Activated naive CD8-positive, alpha-beta T cell treated with anti-CD3 and anti-CD28 coated beads, Interleukin-2, amount 50 U/mL, for 24 hours (primary cell): ENCODE results near the gene GRIA1.

ENCODE experiments used
- ATAC-seq: fragments of 150-1000 bp; cut with Tn5 transposase; one replicate; pipeline ENCODE4 v1.10.0; 2021
- DNase-seq: peaks from one replicate; pipeline ENCODE4 v3.0.0; 2021
- H3K27ac Mint-ChIP-seq: one replicate; pipeline ENCODE4 v1.8.0; 2021; ENCODE audit warnings: mild to moderate bottlenecking, mixed read lengths
- H3K27me3 Mint-ChIP-seq: one replicate; pipeline ENCODE4 v1.8.0; 2021; ENCODE audit warnings: mixed read lengths
- H3K36me3 Mint-ChIP-seq: one replicate; pipeline ENCODE4 v1.8.0; 2021; ENCODE audit warnings: low read depth, mixed read lengths
- H3K4me1 Mint-ChIP-seq: one replicate; pipeline ENCODE4 v1.8.0; 2021; ENCODE audit warnings: mixed read lengths
- H3K4me3 Mint-ChIP-seq: one replicate; pipeline ENCODE4 v1.8.0; 2021; ENCODE audit warnings: mild to moderate bottlenecking, moderate library complexity, mixed read lengths
- H3K9me3 Mint-ChIP-seq: one replicate; pipeline ENCODE4 v1.8.0; 2021; ENCODE audit warnings: mixed read lengths

Gene GRIA1

DNA sequence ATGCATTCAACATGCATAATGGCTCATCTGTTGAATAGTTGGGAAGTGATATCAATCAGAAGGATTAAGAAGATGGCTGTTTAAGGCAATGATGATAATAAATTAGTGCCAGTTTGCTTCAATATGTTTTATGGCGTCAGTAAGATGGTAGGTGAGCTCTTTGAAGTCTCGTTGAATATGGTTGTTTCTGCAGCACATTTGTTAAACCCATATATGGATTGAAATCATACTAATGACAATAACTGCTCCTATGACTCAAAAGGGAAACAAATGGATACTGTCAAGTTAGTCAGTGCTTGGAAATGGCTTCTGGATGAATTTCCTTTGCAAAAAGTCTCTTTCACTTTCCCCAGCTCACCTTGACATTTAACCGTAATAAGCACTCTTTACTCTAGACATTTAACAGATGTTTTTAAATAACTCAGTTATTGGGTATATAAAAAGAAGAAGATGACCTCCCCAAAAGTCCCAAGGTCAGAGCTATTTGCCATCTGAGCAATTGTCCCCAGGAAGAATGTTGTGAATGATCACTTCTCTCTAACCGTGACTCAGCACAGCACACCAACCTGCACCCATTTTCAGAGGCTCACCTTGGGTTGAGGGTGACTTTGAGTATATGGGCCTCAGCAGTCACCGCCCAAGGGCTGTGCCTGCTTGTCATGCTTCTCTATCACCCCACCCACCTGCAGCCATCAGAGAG is 133.4 kb downstream of the GRIA1 start:
- no peaks in the 10 kb centered on the region for H3K27me3 Mint-ChIP-seq
- H3K9me3 Mint-ChIP-seq, result no peaks in the 10 kb centered on the region
- DNase-seq (no peak), ATAC-seq (no peak)
- no peaks in the 10 kb centered on the region for H3K4me1 Mint-ChIP-seq
- no peak overlapping the region for H3K4me3 Mint-ChIP-seq
- no peaks in the 10 kb centered on the region for H3K36me3 Mint-ChIP-seq
- H3K27ac Mint-ChIP-seq, result no peak overlapping the region

DNA sequence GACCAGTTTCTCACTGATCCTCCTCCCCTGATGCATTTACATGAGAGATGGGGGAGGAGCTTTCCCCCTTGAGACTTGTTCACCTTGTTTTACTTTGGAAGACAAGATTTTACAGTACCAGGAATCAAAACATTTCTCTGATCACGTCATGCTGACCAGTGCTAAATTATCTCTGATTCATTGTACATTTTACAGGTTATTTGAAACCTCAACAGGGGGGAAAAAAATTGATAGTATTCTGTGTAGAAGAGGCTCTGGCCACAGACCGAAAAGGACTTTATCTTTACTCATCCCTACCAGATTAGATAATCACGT is 133.9 kb downstream of the GRIA1 start:
- Mint-ChIP-seq H3K9me3 (no peaks in the 10 kb centered on the region), H3K36me3 (no peaks in the 10 kb centered on the region), H3K27me3 (no peaks in the 10 kb centered on the region), H3K4me3 (no peak overlapping the region), H3K4me1 (no peaks in the 10 kb centered on the region), H3K27ac (no peak overlapping the region)
- ATAC-seq (no peak), DNase-seq (no peak)

DNA sequence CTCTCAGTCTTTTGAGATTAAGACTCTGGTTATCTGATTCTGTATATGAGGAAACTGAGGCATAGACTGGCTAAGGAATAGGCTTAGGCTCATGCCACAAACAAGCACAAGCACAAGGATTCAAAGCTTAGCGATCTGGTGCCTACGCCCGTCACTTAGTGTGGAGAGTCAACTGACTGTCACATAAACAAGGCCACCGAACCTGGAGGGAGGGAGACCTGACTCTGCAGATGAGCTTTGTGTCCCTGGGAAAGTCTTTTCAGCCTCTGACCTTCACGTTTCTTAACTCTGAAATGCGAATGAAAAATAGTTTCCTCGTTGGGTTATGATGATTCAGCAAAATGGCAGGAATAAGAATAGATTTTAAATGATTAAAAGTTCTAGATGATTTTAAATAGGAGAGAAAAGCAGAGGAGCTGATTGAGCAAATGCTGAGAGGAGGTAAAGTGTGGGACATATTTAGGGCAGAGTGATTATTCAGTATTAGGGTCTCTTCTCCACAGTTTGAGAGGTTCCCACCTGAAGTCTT is 135.4 kb downstream of the GRIA1 start:
- H3K27ac Mint-ChIP-seq, result no peak overlapping the region
- no peaks in the 10 kb centered on the region for H3K9me3 Mint-ChIP-seq
- H3K36me3 Mint-ChIP-seq, result no peaks in the 10 kb centered on the region
- no peaks in the 10 kb centered on the region for H3K27me3 Mint-ChIP-seq
- ATAC-seq (no peak), DNase-seq (no peak)
- no peak overlapping the region for H3K4me3 Mint-ChIP-seq
- H3K4me1 Mint-ChIP-seq, result no peaks in the 10 kb centered on the region

DNA sequence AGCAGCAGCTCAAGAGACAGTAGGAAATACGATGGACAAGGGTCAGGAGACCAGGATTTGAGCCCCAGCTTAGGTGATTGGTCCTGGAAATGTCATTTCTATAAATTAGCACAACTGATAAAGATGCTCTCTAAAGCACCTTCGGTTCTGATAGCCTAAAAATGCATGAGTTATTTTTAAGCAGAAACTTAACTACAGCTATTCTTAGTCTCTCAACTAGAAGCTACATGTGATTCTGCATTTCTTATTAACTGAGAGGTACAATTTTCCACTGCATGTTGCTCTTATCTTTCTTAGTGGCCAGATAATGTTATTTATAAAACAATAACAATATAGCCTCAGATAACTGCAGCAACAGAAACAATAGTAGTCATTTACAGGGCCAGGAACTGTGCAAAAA is 136.4 kb downstream of the GRIA1 start:
- H3K27ac Mint-ChIP-seq, result no peak overlapping the region
- ATAC-seq (no peak), DNase-seq (no peak)
- no peaks in the 10 kb centered on the region for H3K27me3 Mint-ChIP-seq
- no peaks in the 10 kb centered on the region for H3K9me3 Mint-ChIP-seq
- H3K4me1 Mint-ChIP-seq, result no peaks in the 10 kb centered on the region
- no peak overlapping the region for H3K4me3 Mint-ChIP-seq
- H3K36me3 Mint-ChIP-seq, result no peaks in the 10 kb centered on the region

DNA sequence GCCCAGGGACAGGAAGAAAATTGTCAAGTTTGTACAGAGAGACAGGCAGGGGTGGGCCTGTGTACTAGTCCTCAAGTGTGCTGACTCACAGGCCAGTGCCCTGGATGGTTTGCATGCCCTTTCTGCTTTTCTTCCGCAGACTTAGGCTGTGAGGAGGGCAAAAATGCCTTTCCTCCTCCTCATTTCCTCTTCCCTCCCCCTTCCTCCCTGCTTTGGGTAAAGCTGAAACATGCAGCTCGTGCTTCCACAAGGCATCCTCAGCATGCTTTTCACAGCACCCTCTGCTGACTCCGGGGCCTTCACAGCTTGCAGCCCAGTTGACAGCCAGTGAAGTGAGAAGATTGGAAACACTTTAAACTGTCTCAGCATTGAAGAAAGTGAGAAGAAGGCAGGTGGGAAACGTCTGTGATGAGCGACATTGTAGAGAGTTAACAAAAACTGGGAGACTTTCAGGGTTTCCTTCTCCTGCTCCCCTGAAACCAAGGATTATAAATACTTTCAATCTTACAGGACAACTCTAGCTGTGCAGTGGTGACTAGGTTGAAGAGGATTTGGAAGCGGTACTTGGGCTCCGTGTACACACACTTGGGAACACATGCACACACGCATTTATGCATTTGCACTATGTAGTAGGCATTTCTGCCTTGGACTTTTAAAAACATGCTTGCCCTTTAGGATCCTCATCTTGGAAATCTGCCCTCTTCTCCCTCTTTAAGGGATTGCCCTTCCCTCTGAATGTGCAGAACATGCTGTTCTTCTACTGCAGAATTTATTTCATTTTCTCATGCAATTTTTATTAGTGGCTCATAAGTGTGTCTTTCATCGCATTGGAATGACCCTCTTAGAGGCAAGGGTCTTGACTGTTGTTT is 138.8 kb downstream of the GRIA1 start:
- Mint-ChIP-seq H3K36me3 (no peaks in the 10 kb centered on the region), H3K27ac (no peak overlapping the region), H3K9me3 (no peaks in the 10 kb centered on the region), H3K4me3 (no peak overlapping the region), H3K4me1 (no peaks in the 10 kb centered on the region), H3K27me3 (no peaks in the 10 kb centered on the region)
- ATAC-seq (no peak), DNase-seq (no peak)

DNA sequence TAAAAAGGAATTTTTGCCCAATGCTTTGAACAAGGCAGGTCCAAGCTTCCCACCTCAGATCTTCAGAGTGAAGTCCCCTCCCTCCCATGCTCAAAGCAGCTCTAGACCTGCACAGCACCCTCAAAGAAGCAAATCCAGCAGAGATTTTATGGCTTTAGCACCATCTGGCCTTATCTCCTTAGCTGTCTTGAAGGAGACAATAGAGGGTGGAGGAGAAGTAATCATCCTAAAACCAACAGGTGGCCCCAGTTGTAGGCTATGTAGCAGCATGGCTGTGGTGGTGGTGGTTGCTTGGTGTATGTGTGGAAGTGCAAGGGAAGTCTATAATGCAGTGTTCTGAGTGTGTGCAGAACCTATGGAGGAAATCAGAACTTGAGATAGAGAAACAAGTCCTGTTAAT is 140.1 kb downstream of the GRIA1 start:
- H3K36me3 Mint-ChIP-seq, result no peaks in the 10 kb centered on the region
- H3K4me1 Mint-ChIP-seq, result no peaks in the 10 kb centered on the region
- H3K27ac Mint-ChIP-seq, result no peak overlapping the region
- H3K9me3 Mint-ChIP-seq, result no peaks in the 10 kb centered on the region
- no peaks in the 10 kb centered on the region for H3K27me3 Mint-ChIP-seq
- DNase-seq, result no peak
- no peak overlapping the region for H3K4me3 Mint-ChIP-seq
- ATAC-seq, result no peak

DNA sequence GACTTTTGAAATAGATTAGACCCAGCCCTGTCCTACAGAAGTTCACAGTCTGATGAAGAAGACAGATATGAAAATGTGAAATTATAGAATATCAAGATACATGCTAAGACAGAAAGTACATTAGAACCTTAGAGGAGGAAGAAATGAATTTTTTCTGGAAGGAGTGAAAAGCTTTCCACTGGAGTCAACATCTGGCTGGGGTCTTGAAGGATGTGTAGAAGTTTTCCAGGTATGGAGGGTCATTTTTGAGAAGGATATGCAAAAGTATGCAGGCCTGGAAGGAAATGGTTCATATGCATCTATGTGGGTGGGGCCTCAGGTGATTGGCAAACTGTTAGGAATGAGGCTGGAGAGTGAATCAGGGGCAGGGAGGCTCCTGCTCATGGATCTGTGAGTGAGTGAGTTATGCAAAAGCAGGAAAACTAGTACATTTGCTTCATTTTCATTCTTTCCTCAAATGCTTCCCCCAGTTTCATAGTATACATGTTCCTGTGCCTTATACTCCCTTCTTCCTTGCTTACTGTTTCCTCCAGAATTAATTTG is 142.3 kb downstream of the GRIA1 start:
- no peak for DNase-seq
- H3K4me1 Mint-ChIP-seq, result no peaks in the 10 kb centered on the region
- no peaks in the 10 kb centered on the region for H3K27me3 Mint-ChIP-seq
- no peak for ATAC-seq
- no peaks in the 10 kb centered on the region for H3K36me3 Mint-ChIP-seq
- H3K4me3 Mint-ChIP-seq, result no peak overlapping the region
- no peaks in the 10 kb centered on the region for H3K9me3 Mint-ChIP-seq
- H3K27ac Mint-ChIP-seq, result no peak overlapping the region

DNA sequence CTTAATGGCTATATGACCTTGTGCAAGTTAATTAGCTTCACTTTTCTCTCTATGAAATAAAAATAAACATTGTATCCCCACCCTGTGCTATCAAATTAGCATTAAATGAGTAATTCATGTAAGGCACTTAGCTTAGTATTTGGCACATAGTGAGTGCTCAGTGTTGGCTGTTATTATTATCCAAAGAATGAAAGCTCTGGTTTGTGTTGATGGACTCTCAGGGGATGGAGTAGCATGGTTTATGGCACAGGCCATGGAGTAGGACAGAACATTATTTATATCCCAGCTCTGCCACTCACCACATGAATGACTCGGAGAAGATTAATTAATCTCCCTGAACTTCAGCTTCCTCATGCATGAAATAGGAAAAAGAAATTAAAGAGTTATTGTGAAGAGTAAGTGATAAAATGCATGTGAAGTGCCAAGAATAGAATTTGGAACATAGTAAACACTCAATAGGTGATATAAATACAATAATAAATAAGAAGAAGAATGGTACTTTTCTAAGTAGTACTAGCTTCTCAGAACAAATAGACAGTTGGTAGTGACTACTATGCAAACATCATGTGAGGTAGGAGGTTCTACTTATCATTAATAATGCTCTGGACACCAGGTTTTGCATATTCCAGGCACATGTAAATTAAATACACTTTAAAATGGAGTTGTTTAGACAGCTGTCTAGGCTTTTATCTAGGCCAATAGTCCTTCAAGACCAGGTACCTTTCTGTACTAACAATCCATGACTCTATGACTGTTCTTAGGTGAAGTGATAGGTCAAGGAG is 146.4 kb downstream of the GRIA1 start:
- Mint-ChIP-seq H3K36me3 (no peaks in the 10 kb centered on the region), H3K9me3 (no peaks in the 10 kb centered on the region), H3K4me3 (no peak overlapping the region), H3K4me1 (no peaks in the 10 kb centered on the region), H3K27me3 (no peaks in the 10 kb centered on the region), H3K27ac (no peak overlapping the region)
- no peak for DNase-seq
- ATAC-seq, result no peak

DNA sequence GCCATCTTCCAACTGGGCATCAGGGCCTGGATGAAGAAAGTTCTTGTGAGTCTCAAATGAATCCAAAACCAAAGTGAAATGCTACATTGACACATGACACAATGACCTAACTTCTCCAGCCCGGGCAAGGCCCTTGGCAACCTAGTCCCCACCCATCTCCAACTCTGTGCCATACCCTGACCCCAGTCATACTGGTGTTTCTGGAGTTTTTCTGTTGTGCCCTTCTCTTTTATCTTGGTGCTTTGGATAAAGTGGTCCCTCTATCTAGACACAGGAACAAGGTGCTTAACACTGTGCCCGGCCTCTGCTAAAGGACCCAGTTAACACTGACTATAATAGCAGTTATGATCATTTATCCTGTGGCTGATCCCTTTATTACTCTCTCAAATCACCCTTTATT is 149.8 kb downstream of the GRIA1 start:
- Mint-ChIP-seq H3K36me3 (no peaks in the 10 kb centered on the region), H3K4me3 (no peak overlapping the region)
- DNase-seq, result no peak

DNA sequence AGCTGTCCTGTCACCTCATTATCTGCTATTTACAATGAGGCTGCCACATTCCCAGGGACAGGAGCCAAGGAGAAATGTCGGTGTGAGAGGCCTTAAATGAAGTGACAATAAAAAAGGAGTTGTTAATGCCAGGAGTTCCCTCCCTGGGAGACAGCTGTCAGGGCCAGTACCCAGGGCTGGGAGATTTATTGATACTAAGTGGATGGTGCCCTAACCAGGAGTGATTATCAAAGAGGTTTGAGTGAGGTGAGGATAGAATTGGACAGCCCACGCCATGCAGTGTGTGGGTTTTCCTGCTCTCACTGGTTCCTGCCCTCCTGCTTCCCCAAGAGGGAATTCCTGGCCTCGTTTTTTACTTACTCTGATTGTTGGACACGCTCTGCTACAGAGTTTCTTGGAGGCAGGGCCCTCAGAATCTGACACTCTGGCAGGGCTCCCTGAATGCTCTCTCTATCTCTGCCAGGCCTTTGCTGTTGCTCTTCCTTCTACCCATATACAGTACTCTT is 150.8 kb downstream of the GRIA1 start:
- Mint-ChIP-seq H3K9me3 (no peaks in the 10 kb centered on the region), H3K4me1 (no peaks in the 10 kb centered on the region), H3K27me3 (no peaks in the 10 kb centered on the region), H3K36me3 (no peaks in the 10 kb centered on the region), H3K4me3 (no peak overlapping the region), H3K27ac (no peak overlapping the region)
- no peak for ATAC-seq
- no peak for DNase-seq

More for the DNA sequence above, 149.8 kb downstream of the GRIA1 start:
- H3K9me3 Mint-ChIP-seq, result no peaks in the 10 kb centered on the region
- no peak overlapping the region for H3K27ac Mint-ChIP-seq
- no peaks in the 10 kb centered on the region for H3K4me1 Mint-ChIP-seq
- no peaks in the 10 kb centered on the region for H3K27me3 Mint-ChIP-seq
- no peak for ATAC-seq

DNA sequence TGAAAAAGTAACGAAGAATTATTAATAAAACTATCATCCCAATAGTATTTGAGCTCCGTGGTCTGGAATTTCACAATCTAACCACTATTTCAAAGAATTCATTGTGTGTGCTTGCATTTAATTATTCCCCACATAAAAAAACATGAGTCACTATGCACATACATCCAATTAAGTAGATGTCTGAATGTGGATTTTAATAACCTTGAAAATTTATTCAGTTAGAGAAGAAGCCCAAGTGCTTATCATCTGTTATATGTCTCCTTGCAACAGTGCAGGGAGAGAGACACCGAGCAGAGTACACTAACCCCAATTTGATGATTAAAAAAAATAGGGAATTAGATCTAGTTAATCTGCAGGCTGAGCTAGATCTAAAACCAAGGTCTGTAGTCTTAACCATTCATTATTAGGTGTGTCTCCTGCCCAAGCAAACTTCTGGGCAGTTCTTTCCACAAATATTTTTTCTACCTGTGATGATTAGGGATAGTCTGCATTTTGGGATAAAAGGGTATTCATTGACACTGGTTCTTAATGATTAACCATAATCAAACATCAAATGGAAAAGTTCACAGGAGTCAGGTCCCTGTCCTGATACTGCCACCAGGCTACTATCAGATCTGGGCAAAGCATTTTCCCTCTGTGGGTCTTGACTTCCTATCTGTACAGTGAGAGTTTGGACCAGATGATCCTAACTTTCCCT is 164.2 kb downstream of the GRIA1 start:
- DNase-seq (no peak), ATAC-seq (no peak)
- no peaks in the 10 kb centered on the region for H3K36me3 Mint-ChIP-seq
- H3K4me3 Mint-ChIP-seq, result no peak overlapping the region
- no peaks in the 10 kb centered on the region for H3K4me1 Mint-ChIP-seq
- H3K9me3 Mint-ChIP-seq, result no peaks in the 10 kb centered on the region
- H3K27ac Mint-ChIP-seq, result no peak overlapping the region
- no peaks in the 10 kb centered on the region for H3K27me3 Mint-ChIP-seq

DNA sequence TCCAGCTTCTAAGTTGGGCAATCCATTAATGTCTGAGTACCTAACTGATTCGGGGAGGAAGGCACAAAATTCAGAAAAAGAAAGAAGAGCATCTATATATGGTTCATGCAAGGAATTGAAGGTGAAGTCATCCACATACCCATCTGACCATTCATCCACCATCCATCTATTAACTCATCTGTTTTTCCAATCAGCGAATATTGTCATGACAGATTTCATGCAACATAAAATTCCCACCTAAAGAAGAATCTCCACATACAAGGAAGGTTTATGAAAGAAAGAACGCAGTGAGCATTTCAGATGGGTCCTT is 164.7 kb downstream of the GRIA1 start:
- H3K36me3 Mint-ChIP-seq, result no peaks in the 10 kb centered on the region

DNA sequence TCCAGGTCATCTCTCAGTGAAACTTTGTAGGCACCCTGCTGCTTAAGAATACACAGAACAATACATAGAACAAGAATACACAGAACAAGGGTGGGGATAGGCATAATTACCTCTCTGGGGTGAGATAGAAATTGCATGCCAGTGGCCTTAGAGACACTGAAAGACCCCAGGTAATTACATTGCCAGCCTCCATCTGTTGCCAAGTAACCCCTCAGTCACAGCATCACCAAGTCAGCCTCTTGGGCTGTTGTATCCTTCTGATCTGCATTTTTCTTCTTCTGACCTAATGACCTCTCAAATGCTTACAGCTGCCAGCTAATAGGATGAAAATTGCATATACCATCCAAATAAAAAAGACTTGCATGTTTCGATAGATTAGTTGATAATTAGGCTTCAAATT is 167.7 kb downstream of the GRIA1 start:
- H3K4me1 Mint-ChIP-seq, result no peaks in the 10 kb centered on the region
- DNase-seq (no peak), ATAC-seq (no peak)
- H3K36me3 Mint-ChIP-seq, result no peaks in the 10 kb centered on the region
- no peaks in the 10 kb centered on the region for H3K27me3 Mint-ChIP-seq
- no peaks in the 10 kb centered on the region for H3K9me3 Mint-ChIP-seq
- no peak overlapping the region for H3K4me3 Mint-ChIP-seq
- no peak overlapping the region for H3K27ac Mint-ChIP-seq

More for the DNA sequence above, 164.7 kb downstream of the GRIA1 start:
- Mint-ChIP-seq H3K27ac (no peak overlapping the region), H3K27me3 (no peaks in the 10 kb centered on the region), H3K4me3 (no peak overlapping the region), H3K4me1 (no peaks in the 10 kb centered on the region), H3K9me3 (no peaks in the 10 kb centered on the region)
- ATAC-seq (no peak), DNase-seq (no peak)

DNA sequence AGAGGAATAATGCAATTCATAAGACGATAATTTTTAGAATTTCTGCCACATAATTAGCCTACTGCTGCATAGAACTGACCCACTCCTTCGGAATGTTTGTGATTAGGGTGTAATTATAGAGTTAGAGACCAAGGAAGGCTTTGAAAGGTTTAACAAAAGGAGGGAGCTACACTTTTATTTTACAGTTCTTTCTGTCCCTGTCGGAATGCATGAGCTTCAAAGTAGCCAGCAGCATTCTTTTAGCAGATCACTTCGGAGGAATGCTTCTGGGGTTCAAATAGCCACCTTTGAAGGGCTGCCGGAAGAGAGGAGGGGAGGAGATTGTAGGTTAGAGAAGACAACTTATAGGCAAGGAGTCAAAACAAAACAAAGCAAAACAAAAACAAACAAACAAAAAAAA is 168.1 kb downstream of the GRIA1 start:
- H3K4me3 Mint-ChIP-seq, result no peak overlapping the region
- ATAC-seq, result no peak
- DNase-seq, result no peak
- H3K9me3 Mint-ChIP-seq, result no peaks in the 10 kb centered on the region
- no peaks in the 10 kb centered on the region for H3K36me3 Mint-ChIP-seq
- H3K27me3 Mint-ChIP-seq, result no peaks in the 10 kb centered on the region
- H3K27ac Mint-ChIP-seq, result no peak overlapping the region
- no peaks in the 10 kb centered on the region for H3K4me1 Mint-ChIP-seq
